Left colon (tissue), 2 donors: ENCODE results near the gene DISC1. TPM values are rescaled to one million over a fixed set of nuclear protein-coding genes. Genes with fewer than 3 reads are reported as not detected.
A peak's percentile ranks its signal among the peaks of the same experiment; 100 is the strongest.

Experiments used
- ATAC-seq: fragments of 200-7000 bp; cut with Tn5 transposase; one replicate; pipeline ENCODE4 v1.9.1; 2020; ENCODE audit warnings: mild to moderate bottlenecking, moderate library complexity
- DNase-seq, 2 donors: peaks; one replicate each; pipeline ENCODE4 v3.0.0-alpha.2; 2020
- intact Hi-C, 2 donors: fragments of 100-400 bp; cut with DNase I in 1 of 2; cut with micrococcal nuclease in 1 of 2; formaldehyde crosslinking; loops; one replicate each; pipeline versions ENCODE4 v1.11.2 to v1.14.0; 2022; cut with DNase I, micrococcal nuclease
- total RNA-seq, 2 donors: library from RNA; stranded (reverse); fragmentation: NEBNext Ultra II Directional; extraction: Animal tissue kit (Norgen Biotek cat#: 25700); gene quantifications; one replicate each; pipeline ENCODE4 v1.2.1, GENCODE V29; 2021
- donor health status: DM: no; HTN: no; CAD: no.
- donor health status: DM: yes; HTN: yes; CAD: no.

Gene DISC1
- total RNA-seq, 2 donors from 2014 or later, result 9.2 to 12.8 TPM

DNA sequence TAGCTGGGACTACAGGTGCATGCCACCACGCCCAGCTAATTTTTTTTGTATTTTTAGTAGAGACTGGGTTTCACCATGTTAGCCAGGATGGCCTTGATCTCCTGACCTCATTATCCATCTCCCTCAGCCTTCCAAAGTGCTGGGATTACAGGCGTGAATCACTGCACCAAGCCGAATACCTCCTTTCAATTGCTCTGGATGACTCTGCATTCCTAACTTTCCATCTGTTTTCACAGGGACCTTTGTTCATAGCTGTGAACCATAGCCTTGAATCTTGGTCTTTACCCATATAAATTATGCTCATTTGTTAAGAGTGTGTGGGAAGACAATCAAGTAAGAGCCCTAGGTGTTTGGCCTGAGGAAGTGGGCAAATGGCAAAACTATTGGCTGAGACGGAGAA is 422.7 kb downstream of the DISC1 start:
- DNase-seq (no peak), ATAC-seq (no peak)
- intact Hi-C loops, result no loop called here

DNA sequence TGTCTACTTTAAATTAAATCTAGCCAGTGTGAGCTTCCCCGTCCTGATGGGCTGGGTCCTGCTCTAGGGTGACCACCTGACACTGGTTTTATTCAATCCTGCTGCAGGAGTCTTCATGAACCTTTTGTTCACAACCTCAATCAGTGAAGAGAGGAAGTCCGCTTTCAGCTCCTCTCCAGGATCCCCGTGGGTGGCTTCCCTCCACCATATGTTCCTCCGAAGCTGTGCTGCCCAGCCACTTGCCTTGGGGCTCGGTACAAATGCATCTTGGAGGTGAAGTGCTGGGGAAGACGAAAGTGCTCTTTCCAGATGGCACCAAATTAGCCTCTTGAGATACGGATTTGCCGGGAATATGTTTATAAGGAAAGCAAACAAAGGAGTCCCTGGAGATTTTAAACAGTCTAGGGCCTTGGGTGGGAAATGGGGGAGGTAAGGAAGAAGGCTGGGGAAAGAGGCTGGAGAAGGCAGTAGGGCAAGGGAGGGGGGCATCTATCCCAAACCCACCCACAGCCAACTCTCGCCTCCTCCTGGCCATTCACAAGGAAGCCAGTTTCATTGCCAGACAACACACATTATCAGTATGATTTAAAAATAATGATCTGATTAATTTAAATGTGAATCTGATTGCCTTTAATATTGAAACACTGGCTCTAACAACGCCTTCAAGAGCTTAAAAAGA is 430.8 kb downstream of the DISC1 start:
- DNase-seq (no peak), ATAC-seq (no peak)
- intact Hi-C loops, result no loop called here

DNA sequence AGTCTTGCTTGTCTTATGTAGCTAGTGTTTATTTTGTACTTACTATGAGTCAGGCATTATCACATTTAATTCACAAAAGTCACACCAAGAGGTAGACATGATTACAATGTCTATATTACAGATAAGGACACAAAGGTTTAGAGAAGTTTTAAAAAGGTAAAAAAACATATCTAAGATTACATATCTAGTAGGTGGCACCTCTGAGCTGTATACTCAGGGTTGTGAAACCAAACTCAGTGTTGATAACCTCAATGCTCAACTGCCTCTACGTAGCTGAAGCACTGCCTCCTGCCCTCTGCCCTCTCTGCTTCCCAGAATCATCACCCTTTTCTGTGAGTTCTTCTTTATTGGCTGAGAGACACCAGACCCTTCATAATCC is 431.3 kb downstream of the DISC1 start:
- DNase-seq (no peak), ATAC-seq (no peak)
- intact Hi-C loops, result no loop called here

DNA sequence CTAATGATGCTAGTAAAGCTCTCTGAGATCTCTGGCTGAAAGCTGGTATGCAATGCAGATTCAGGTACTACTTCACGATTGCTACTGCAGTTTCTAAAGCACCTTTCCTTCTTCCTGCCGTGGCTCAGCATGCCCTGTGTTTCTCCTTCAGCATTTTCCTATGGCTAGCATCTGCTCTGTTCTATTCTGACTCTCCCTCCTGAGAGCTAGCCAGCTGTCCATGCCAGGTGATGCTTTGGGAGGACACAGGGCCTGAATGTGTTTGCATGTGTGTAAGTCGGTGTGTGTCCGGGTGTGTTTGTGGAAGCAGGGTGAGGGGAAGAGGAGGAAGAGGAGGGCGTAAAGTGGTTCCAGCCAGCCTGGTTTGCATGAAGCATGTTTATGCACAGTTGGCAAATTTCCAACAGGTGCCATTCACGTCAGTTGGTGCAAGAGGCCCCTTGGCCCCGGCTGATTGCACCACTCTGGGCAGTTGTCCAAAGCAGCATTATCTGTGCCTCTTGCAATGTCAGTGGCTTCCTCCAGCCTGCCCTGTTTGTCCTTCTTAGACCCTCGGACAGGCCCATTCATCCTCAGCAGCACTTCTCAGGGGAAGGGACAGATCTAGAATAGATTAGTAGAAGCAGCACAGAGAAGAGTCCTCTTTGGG is 433.3 kb downstream of the DISC1 start:
- ATAC-seq, result no peak
- intact Hi-C loops, result no loop called here

DNA sequence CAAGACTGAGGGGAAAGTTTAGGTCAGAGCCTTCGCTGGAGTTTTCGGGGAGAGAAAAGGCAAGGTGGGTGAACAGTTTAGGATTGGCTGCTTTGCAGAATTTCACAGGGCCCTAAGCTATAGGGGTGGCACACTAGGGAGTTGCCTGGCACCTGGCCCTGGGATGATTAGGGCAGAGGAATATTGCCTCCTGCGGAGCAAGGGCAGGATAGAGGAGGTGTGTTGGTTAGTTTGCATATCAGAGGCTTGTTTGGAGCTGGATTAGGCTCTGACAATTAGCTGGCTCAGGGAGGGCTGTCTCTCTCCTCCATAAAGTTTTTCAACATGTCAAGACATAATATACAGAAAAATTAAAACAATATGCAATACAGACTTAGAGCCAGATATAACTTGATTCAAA is 436.4 kb downstream of the DISC1 start:
- DNase-seq, result no peak
- ATAC-seq, result no peak
- intact Hi-C loops, result no loop called here

More for the DNA sequence above, 433.3 kb downstream of the DISC1 start:
- no peak for DNase-seq

DNA sequence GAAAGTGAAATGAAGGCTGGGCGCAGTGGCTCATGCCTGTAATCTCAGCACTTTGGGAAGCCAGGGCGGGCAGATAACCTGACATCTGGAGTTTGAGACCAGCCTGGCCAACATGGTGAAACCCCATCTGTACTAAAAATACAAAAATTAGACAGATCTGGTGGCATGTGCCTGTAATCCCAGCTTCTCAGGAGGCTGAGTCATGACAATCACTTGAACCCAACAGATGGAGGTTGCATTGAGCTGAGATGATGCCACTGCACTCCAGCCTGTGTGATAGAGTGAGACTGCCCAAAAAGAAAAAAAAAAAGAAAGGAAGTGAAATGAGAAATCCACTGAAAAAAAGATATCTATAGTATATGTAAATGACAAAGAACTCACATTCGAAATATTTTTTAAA is 439.9 kb downstream of the DISC1 start:
- DNase-seq, result no peak
- intact Hi-C loops, result no loop called here
- no peak for ATAC-seq

DNA sequence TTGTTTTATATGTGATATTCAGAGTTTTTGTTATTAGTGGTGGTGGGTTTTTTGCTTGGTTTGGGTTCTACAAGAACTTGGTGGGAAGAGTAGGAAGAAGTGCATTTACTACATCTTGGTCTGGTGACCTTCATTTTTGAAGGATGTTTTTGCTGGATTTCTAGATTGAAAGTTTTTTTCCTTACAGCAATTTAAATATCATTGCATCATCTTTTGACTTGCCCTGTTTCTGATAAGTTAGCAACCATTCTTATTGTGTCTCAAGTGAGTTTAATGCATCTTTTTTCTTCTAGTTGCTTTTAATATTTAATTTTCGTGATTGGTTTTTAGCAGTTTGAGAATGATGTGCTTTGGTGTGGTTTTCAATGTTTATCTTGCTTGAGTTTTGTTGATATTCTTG is 447.7 kb downstream of the DISC1 start:
- no peak for ATAC-seq
- DNase-seq, result no peak
- intact Hi-C loops, result no loop called here

DNA sequence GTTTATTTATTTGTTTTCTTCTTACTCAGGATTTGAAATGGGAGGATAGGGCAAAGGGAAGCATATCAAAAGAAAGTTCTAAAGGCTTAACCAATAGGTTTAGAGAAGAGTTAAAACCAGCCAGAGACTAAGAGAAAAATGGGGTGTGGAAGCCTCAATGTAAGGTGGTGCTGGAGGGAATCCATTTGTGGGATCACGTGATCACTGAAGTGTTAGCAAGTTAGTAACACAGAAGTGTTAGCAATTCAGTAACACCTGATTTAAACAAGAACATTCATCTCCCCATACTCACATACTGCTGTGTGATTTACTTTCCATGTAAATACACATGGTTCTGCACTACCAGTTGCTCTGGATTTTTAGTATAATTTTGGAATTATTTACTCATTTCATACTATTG is 451.2 kb downstream of the DISC1 start:
- DNase-seq (no peak), ATAC-seq (no peak)
- intact Hi-C loops, result no loop called here

DNA sequence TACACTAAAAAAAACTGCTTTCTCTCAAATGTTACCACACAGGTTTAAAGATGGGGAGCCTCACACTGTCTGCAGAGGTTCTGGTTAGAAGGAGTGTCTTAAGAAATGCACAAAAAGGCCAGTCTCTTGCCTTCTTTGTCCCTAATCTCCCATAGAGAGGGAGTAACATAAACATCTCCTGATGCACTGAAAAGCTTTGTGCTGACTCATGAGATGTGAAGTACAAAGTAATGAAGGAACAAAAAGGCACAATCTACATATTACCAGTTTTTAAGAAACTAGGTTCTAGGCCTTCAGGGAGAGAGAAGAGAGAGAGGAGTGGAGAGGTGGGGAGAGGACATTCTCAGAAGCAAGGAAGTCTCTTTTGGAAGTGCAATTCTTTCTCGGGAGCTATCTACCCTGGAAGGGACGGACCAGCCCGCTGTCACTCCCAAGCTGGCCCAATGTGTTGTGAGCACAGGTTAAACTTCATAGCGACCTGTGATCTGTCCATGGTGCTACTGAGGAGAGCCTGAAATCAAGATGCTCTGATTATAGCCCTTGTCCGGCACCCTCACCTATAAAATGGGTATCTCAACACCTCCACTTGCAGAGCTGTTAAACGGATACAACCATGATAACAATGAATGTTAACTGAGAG is 458.1 kb downstream of the DISC1 start:
- no peak for DNase-seq
- ATAC-seq, result peak; percentile 49
- intact Hi-C loops, result no loop called here

DNA sequence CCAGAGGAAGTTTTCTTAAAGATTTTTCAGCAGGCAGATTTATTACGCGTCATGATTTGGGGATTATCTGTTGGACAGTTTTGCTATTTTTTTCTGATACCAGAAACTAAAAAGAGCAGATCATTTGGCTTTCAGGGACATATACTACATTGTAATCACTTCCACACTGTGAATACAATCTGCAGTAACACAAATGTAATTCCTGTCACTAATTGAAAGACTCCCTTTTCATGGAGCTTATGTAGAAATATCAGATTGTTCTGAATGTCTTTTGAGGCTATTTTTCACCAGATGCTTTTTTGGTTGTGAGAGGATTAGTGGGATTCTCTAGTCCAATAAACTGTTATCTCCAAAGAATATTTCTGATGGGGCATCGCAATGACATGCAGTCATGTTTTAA is 464.2 kb downstream of the DISC1 start:
- DNase-seq (no peak), ATAC-seq (no peak)
- intact Hi-C loops, result no loop called here

Other genes with a start within 250 kb of the DISC1 start
- 10 to 100 TPM; 40.6 to 63.1 TPM for gene EGLN1, start 204.5 kb upstream of the DISC1 start, total RNA-seq
- 10 to 100 TPM; 30.7 to 34.3 TPM for gene TSNAX, start 98.1 kb upstream of the DISC1 start, total RNA-seq